ENCODE results near the gene LGALS4.

DNA sequence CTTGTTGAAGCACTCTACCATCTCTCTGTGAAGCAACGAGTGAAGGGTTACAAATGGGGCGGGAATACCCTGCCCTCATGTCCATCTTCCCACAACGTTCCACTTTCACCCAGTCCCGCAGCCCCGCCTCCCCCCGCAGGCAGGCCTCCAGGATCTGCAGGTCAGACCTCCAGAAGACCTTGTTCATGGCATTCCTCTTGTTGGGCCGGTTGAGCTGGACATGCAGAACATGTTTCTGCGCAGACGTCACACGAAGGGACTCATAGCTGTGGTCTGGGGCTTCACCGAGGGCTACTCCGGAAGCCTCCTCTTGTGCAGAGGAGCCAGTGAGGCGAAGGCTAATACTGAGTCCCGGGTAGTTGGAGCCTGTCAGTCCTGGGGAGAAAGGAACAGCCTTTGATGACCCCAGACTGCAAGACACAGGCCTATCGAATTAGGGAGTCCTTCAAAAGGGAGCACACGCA lies 18.4 kb upstream of the LGALS4 start:
- TF ChIP-seq, protein P1, sequence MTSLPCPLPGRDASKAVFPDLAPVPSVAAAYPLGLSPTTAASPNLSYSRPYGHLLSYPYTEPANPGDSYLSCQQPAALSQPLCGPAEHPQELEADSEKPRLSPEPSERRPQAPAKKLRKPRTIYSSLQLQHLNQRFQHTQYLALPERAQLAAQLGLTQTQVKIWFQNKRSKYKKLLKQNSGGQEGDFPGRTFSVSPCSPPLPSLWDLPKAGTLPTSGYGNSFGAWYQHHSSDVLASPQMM (CRISPR knock-in tag; IDR thresholded peaks at IDR 0.05) = no peak
- no peak for TF ChIP-seq NCOA2 (IDR thresholded peaks at IDR 0.05; ENCODE audit: partially characterized antibody in 2 of 2)
- TF ChIP-seq, protein P2, sequence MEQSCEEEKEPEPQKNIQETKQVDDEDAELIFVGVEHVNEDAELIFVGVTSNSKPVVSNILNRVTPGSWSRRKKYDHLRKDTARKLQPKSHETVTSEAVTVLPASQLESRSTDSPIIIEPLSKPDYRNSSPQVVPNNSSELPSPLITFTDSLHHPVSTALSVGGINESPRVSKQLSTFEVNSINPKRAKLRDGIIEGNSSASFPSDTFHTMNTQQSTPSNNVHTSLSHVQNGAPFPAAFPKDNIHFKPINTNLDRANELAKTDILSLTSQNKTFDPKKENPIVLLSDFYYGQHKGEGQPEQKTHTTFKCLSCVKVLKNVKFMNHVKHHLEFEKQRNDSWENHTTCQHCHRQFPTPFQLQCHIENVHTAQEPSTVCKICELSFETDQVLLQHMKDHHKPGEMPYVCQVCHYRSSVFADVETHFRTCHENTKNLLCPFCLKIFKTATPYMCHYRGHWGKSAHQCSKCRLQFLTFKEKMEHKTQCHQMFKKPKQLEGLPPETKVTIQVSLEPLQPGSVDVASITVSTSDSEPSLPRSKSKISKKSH (CRISPR knock-in tag; IDR thresholded peaks at IDR 0.05) = no peak
- TF ChIP-seq BRD4 (IDR thresholded peaks at IDR 0.05) = no peak; the same call in 1 of the 2 replicates
- TF ChIP-seq POLR2A (conservative IDR thresholded peaks at IDR 0.05) = no peak
- TF ChIP-seq TEAD4 (IDR thresholded peaks at IDR 0.05; ENCODE audit: low read length) = no peak
- TF ChIP-seq TEAD4 (CRISPR knock-in tag; IDR thresholded peaks at IDR 0.05; ENCODE audit: borderline replicate concordance) = no peak
- no peak for TF ChIP-seq ZNF76 (CRISPR knock-in tag; IDR thresholded peaks at IDR 0.05; ENCODE audit: borderline replicate concordance)
- peak; percentile 55 to 62 for TF ChIP-seq NRF1 (conservative IDR thresholded peaks at IDR 0.05 in 1 of 2, IDR thresholded peaks at IDR 0.05 in 1 of 2)
- no peak for TF ChIP-seq HCFC1 (IDR thresholded peaks at IDR 0.05; ENCODE audit: low read depth, low read length)
- TF ChIP-seq POLR2AphosphoS5 (IDR thresholded peaks at IDR 0.05; ENCODE audit: control insufficient read depth, insufficient read depth, low read depth, low read length) = no peak
- TF ChIP-seq, protein P3, sequence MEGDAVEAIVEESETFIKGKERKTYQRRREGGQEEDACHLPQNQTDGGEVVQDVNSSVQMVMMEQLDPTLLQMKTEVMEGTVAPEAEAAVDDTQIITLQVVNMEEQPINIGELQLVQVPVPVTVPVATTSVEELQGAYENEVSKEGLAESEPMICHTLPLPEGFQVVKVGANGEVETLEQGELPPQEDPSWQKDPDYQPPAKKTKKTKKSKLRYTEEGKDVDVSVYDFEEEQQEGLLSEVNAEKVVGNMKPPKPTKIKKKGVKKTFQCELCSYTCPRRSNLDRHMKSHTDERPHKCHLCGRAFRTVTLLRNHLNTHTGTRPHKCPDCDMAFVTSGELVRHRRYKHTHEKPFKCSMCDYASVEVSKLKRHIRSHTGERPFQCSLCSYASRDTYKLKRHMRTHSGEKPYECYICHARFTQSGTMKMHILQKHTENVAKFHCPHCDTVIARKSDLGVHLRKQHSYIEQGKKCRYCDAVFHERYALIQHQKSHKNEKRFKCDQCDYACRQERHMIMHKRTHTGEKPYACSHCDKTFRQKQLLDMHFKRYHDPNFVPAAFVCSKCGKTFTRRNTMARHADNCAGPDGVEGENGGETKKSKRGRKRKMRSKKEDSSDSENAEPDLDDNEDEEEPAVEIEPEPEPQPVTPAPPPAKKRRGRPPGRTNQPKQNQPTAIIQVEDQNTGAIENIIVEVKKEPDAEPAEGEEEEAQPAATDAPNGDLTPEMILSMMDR (IDR thresholded peaks at IDR 0.05 in 2 of 3, conservative IDR thresholded peaks at IDR 0.05 in 1 of 3; ENCODE audit: insufficient read depth in 2 of 3, low read depth in 1 of 3, low read length in 3 of 3) = no peak
